IPS DF 4.7 (cell line): ENCODE data around the gene SLC6A11.

ENCODE experiments used
- DNase-seq: peaks from one replicate; pipeline ENCODE4 v3.0.0-alpha.2; 2013; ENCODE audit warnings: low spot score; ENCODE audit errors: extremely low read depth

SLC6A11 gene

DNA sequence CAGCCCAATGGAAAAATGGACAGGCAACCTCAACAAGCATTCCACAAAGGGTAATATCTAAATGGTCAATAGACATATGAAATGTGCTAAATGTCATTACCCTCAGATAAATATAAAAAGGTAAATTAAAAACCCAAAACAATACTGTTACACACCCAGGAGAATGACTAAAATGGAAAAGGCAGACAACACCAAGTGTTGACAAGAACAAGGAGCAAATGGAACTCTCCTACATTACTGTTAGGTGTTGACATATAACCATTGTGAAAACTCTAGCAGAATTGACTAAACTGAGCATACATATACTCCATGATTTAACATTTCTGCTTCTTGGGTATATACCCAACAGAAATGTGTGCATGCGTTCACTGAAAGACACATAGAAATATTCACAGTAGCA is 25.3 kb upstream of the SLC6A11 start:
- DNase-seq, result no peak

DNA sequence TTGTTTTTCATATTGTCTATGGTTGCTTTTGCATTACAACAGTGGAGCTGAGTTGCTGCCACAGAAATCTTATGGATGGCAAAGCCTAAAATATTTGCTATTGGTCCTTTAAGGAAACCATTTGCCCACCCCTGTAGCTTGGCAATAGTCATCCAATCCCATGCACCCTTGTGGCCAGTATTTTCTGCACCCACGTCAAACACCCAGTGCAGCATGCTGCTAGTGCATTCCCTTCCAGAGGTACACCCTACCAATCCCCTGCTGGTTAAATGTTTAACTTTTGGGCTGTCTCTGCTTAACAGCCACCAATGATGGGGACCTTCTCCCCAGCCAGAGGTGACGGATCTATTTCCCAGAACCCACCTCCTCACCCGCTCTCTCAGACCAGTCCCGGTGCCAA is 23.8 kb upstream of the SLC6A11 start:
- no peak for DNase-seq

DNA sequence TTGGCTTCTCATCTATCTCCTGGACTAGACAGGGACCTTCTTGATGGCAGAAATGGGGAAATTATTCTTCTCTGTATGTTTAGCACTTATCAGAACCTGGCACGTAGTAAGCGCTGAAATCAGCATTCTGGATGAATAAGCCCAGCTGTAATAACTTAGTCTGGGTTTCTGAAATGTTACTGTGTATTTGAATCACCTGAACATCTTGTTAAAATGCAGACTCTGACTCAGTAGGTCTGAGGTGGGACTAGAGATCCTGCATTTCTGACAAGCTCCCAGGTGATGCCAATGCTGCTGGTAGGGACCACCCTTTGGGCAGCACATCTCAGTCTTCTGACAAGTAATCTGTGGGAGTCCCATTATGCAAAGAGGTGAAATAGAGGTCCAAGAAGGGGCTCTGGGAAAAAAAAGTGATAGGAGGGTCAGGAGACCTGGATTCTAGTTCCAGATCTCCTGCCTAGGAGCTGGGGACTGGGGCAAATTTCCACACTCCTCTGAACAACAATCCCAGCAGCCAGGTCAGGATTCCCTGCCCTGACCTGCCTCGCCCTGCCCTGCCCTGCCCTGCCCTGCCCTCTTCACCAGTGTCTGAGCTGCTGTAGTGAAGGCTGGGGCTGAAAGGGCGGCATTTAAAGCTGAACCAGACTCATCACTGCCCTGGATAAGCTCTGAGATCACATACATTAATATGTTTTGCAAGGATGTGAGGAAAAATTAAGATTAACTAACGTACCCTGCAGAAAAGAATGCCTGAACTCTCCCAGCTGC is 17.2 kb upstream of the SLC6A11 start:
- DNase-seq, result no peak

DNA sequence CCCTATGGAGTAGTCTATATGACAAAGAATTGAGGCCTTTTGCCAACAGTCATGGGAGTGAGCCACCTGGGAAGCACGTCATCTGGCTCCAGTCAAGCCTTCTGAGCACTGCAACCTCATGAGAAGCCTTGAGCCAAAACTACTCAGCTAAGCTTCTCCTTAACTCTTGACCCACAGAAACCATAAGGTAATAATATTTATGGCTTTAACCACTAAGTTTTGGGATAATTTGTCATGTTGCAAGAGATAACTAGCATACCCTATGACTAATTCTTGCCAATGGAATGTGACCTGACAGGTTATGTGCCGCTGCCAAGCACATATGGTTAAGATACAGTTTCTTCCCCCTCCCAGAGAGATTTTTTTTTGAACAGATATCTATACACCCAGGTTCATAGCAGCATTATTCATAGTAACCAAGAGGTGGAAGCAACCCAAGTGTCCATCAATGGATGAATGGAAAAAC is 11.8 kb upstream of the SLC6A11 start:
- no peak for DNase-seq

DNA sequence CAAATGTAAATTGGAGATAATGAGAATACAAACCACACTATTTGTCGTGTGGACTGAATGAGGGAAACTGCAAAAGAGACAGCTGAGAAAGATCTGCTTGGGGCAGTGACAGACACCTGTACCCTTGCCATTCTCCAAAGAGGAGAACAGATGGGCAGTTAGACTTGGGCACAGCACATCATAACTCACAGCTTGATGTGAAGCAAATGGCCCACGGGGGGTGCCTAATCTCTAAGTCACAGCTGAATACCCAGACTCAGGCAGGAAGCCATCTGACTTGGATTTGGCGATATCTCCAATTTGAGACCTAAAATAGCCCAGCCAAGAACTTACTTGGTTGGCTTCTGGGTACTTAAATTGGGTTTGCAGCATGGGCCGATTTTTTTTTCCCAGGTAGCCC is 10.0 kb upstream of the SLC6A11 start:
- DNase-seq, result no peak

DNA sequence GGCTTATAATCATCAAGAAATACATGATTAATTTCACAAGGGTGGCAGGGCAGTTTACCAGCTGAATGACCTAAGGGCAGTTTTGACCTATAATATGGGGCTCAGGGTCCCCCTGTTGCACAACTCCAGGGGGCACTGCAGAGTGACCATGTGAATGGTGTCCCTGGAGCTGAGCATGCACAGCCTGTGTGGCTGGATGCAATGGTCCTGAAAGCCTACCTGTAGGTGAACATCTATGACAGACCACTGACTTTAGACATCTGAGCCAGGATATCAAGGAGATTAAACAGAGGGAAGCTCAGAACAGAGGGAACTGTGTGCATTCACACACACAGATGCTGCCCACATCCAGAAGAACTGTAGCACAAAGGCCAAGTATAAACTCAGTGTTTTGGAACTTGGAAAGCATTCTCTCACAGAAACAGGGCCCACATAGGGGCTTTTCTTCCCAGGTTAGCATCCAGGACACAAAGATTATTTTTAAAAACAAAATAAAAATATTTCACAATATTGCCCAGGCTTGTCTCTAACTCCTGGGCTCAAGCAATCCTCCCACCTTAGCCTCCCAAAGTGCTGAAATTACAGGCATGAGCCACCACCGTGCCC is 7.8 kb upstream of the SLC6A11 start:
- no peak for DNase-seq

DNA sequence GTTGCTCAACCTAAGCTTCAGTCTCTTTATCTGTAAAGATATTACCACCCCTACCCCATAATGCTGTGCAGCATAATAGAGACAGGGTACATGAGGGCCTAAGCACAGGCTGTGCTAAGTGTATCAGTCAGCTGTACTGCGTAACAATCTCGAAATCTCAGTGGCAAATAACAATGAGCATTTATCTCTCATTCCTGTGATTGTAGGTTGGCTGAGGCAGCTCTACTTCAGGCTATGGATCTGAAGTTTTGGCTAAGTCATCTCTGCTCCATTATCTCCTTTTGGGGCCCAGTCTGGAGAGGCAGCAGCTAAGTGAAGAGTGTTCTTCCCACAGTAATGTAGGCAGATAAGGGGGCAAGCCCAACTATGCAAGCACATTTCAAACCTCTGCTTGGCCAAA is 7.1 kb upstream of the SLC6A11 start:
- DNase-seq, result no peak

DNA sequence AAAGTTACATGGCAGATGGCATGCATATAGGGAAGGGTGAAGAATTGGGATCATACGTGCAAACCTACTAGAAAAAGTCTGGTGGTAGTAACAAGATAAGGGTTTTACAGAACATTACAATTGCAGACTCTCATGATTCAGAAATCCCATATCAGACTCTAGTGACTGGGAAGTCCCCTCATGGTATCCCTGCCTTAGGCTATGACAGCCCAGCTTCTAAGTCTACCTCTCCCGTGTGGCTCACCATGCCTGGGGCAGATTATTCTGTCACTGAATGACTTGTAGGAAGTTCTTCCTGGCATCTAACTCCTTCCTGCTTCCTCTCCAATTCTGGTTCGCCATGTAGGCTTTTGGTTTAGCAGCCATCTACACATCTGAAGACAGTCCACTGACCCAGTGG is 5.7 kb upstream of the SLC6A11 start:
- DNase-seq, result no peak

DNA sequence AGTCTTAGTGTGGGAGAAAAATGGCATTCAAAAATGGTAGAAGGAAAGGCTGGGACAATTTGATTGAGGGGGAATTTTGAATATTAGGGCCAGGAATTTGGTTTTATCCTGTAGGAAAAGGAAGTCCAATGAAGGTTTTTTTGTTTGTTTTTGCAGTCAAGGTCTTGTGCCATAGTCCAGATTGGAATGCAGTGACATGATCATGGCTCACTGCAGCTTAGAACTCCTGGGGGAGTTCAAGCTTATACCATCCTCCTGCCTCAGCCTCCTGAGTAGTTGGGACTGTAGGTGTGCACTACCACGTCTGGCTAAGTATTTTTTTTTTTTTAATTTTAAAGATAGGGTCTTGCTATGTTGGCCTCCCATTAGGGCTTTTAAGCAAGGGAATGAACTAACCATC is 2.6 kb upstream of the SLC6A11 start:
- no peak for DNase-seq

DNA sequence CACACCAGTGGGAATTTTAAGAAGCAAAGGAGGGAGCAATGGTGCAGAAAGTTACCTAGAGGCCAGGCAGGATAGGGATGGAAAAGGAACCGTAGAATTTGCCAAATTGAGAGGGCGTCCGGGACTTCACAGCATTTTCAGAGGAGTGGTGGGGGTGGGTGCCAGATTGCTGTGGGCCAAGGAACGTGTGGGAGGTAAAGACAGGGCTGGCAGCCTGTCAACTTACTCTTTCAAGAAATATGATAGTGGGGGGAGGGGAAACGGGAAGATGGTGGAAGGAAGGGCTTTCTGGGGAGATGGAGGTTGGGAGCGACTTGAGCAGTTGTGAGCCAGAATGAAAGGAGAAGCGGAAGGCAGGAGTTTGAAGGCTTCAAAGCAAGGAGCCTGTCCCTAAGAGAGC is 1.4 kb upstream of the SLC6A11 start:
- no peak for DNase-seq

DNA sequence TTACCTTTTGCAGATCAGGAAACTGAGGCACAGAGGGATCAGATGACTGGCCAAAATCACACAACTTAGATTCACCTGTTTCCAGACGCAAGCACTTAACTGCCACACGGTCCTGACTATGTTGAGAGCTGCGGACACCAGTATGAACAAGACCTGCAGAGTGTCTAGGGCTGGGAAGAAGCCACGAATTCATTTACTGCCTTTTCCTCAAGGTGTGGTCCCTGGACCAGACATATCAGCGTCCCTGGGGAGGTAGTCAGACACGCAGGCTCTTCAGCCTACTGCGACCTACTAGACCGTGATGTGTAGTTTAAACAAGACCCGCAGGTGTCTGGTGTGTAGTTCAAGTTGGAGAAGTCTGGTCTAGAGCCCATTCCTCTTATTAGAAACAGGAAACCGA is 541 bp upstream of the SLC6A11 start:
- DNase-seq, result no peak

DNA sequence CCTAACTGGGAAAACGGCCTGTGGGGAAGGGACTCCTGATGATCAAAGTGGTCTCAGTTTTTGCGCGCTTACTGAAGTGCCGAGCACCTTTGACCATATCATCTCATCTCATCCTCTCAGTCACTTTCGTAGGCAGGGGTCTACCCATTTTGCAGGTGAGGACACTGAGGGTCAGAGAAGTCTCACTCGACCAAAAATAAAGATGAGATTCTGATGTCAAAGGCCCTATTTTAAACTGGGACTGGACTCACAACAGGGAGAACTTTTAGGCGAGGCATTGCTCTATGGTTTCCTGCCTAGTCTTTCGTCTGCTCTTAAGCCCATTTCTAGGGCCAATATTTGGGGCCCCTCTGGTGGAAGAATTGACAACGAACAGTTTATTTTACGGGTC is 830 bp downstream of the SLC6A11 start:
- no peak for DNase-seq

DNA sequence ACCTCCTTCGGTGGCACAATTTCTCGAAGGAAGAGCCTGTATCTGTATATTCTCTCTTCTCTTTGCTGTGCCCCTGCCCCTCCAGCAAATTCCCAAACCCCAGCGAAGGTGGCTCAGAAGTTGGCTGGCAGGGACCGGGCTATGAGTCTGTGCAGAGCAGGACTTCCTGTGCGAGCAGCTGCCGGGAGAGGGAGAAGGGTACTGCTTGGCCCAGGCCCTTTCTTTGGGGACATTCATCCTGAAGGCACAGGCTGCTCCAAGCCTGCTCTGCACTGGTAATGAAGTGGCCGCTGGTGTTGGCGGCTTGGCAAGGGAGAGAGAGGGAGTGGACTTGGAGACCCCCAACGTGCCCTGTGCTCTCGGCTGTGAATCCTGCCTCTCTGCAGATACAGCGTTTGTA is 1.5 kb downstream of the SLC6A11 start:
- DNase-seq, result no peak

DNA sequence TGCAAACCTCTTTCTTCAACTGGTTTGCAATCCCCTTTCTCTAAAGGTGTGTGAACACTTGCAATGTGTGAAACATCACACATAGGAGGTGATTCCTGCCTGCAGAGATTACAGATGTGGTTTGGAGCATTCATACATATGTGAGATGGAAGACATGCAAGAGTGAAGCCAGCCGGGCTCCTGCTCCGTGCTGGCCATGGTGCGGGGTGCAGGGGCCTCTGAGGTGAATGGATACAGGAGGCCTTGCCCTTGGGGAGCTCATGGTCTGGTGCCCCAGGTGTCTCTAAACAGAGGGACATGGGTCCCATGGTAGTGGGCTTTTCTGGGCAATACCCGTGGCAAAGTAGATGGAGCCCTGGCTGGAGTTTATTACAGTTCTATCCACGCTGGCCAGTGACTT is 6.0 kb downstream of the SLC6A11 start:
- DNase-seq, result no peak

DNA sequence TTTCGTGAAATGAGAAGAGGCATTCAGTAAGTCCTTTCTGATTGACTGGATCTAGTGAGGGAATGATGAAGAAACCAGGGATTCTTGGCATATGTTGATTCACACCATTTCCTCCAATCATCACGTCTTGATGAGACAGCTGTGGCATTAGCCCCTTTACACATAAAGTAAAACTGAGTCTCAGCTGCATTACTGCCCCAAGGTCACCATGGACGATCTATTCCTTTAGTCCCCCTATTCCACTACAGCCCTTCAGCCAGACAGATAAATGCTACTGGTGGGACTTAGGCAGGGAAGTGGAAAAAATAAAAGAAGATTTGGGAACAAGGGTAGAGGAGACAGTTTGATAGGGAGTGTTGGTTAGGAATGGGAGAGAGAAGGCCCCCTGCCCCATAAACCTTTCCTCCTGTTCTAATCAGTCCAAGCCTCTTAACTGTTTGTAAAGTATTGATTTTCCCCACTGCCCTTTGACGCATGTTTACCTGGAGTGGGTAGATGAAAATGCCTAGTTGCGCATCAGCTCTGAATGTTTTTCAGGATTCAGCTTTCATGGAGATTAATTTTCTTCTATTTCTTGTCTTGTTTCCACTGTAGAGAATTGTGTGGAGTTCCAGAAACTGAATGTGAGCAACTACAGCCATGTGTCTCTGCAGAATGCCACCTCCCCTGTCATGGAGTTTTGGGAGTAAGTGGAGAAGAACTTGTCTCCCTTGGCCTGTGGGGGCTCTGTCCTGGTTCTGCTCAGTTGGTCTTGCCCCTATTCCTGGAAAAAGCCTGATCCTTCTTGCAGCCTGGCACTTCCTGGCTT is 6.9 kb downstream of the SLC6A11 start:
- no peak for DNase-seq

DNA sequence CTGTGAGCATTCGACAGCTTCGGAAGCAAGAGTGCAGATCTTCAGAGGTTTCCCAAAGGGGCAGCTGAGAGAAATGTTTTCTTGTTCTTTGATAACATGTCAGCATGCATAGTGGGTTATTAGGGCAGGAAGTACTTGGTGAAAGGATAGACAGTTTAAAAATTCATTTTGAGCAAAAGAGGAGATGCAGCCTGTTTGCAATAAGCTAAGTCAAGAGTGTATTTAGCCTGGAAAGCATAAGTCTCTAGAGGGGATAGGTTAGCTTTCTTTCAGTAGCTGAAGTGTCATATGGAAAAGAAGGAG is 7.4 kb downstream of the SLC6A11 start:
- DNase-seq, result no peak

DNA sequence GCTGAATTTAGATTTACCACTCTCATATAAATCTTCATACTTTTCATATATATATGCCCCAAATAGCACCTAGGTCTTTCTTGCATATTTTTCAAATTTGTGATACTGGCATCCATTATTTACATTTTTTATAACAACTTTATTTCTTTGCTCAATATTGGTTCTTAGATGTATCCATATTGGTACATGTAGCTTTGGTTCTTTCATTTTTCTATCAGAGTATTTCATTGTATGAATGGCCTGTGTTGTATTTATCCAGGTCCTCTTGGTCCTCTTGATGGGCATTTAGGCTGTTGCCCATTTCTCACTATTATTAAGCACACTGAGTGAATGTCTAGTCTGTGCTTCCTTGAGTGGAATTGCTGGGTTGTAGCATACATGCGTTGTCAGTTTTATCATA is 8.4 kb downstream of the SLC6A11 start:
- no peak for DNase-seq

DNA sequence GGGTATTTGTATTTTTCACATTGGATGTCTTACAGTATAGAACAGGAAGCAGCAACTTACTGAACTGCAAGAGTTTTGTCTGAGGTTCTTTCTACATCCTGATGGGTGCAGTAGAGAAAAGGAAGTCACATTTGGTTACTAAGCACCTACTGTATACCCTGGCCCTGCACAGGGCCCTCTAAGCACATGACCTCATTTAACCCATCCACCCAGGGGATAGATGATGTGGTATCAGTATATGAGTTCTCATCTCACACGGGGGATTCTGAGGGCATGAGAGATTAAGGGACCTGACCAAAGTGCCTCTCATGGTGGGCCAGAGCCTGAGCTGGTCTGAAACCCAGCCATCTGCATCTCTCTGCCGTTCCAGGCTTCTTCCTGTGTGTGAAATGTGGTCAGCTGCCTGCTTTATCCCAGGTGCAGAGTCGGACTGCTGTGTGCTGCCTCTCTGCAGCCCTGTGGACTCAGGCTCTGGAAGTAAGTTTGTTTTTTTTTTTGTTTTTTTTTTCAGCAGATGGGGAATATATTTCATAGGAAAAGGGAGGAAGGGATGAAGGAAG is 17.9 kb downstream of the SLC6A11 start:
- DNase-seq, result no peak

DNA sequence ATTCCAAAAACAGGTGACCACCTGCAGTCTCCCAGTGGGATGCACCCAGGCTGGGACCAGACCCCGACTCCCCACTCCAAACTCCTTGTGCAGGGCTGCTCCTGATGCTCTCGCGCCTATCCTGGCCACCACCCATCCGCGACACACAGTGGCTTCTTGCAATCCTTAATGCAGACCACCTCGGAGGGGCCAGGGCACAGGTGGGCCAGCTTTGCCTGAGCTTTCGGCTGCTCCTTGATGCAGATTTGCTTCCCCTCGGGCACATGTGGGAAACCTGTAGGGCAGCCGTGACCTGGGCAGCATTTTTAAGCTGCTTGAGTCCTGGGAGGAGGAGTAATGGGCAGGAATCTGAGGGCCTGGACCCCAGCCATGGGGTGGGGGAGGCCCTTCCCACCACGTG is 18.9 kb downstream of the SLC6A11 start:
- DNase-seq, result no peak

DNA sequence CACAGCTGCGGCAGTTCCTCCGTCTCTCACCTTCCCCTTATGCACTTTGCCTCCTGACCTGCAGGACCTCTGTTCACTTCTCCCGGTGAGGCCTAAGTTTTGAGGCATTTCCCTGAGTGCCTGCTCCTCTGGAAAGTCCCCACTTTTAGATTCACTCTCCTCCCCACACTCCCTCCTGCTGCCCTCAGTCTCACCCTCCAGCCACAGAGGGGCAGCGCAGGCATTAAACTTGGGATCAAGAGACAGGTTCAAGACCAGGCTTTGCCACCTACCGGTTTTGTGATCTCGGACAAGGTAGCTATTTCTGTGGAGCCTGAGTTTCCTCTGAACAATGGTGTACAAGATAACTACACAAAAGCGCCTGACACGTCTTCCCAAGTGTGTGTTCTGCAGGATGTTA is 19.4 kb downstream of the SLC6A11 start:
- DNase-seq, result no peak

DNA sequence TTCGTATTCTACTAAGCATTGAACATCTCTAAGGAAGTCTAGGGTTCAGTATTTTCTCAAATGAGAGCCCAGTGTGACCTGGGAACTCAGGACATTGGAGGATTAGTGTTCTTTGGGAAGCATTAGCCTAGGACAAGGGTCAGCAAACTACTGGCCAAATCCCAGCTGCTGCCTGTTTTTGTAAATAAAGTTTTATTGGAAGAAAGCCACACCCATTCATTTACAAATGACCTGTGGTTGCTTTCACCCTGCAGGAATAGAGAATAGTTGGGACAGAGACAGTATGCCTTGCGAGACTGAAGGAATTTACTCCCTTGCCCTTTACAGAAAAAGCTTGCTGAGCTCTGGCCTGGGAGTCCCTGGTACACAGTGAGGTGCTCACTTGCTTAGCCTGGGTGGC is 20.6 kb downstream of the SLC6A11 start:
- DNase-seq, result no peak

DNA sequence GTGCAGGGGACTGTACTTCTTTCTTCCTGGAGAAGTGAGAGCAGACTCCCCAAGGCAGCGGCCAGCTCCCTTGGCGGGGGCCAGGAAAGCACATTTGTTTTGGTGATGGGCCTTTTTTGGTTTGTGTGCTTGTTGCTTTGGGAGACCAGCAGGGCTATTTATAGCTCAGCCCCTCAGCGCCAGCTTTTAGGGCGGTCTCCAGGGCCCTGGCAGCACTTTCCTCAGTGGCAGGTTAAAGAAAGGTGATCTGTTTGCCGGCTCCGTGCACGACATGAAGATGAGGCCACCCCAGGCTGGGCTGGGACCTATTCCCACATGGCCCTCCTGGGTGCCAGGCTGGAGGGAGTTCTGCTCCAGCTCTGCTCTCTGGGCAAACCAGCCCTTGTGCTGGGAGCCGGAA is 21.8 kb downstream of the SLC6A11 start:
- no peak for DNase-seq
